Stimulated activated CD4-positive, alpha-beta T cell treated with anti-CD3 and anti-CD28 coated beads, Interleukin-2, amount 100 ng/mL, for 48 hours (primary cell): ENCODE measurements around the gene GRID1.

Experiments used
- DNase-seq, 2 donors: peaks; one replicate each; pipeline ENCODE4 v3.0.0-alpha.2; 2020

GRID1 gene

GRCh38 chr10:85655411-85655810, 711.2 kb downstream of the GRID1 start:
- no peak for DNase-seq

DNA sequence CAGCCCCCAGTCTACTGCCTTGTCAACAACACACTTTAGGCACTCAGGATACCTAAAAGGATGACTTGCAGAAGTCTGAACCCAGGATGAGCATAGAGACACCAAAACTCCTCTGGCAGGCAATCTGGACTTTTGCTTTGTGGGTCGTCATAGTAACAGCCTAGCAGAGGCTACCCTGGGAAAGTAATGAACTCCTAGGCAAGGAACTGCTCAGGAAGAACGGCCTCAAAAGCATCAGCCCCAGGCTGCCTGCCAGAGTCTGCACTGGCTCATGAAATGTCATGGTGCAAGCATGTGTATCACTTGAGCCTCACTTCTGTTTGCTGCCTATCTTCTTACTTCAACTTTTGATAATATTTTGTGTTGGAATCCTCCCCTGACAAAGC, 715.1 kb downstream of the GRID1 start:
- no peak for DNase-seq

- DNase-seq = no peak
Measured at GRCh38 chr10:85650791-85651496, 715.7 kb downstream of the GRID1 start.

DNA sequence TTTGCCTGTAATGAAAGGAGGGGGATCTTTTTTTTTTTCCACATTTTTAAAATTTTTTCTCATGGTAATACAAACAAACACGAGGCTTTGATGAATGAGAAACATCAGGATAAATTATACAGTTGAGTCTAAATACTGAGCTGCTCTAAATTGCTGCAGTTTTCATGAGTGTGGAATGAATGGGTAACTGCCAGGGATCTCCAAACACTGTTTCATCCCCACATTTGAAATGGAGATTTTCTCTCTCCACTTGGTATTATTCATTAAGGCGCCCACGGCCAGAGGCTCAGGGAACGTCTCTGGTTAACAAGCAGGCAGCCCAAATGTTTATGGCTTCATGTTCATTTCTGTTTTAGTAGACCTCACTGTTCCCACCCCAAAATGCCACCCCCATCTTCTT, 717.1 kb downstream of the GRID1 start:
- DNase-seq = no peak

DNA sequence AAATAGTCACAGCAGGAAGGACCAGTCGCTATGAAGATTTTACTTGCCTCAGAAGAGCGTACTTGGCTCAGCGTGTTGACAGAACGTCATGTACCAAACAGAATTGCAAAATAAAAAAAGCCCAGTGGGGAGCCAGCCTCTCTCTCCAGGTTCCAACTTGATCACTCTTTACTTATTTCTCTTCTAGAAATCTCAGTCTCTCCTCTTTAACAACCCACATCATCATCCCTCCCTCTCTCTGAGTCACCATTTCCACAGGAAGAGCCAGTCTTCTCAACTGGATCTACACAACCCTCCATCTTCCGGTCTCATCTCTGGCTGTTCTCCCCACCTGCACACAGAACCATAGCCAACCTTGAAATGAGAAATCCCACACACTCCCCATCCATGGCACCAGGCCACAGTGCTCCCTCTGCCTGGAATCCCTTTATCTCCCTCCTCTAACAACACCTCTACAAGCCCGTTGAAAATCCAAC, 718.3 kb downstream of the GRID1 start:
- no peak for DNase-seq

- no peak for DNase-seq
Measured at GRCh38 chr10:85647741-85648140, 718.9 kb downstream of the GRID1 start.

DNA sequence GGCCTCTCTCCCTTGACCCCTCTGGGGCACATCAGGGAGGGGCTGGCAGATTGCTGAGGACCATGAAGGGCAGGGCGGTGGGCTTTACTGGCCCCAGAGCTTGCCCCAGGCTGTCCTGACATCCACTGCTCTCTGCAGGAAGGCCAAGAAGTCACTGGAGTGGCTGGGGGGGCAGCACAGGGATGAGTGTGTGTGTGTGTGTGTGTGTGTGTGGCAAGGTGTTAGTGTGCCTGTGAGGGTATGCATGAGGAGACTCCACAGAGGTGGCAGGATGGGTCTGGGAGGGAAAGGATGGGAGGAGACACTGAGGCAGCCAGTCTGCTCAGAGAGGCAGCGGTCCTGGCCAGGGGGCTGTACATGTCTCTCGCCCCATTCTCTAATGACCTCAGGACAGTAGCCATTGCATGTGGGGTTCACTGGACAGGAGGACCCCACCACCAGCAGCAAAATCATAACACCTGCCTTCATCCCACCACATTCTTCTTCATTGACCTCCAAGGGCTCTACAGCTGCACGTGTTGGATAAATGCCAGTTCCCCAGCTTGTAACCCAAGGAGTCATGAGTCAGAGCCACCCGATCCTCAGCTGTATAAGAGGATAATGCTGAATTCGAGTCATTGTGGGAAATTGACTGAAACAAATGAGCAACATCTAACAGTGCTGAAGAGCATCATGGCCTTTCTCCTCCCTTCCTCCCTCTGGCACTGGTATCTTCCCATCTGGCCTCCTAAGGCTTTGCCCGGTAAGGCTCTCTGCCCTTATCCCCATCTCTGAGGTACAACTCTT, 720.5 kb downstream of the GRID1 start:
- no peak for DNase-seq

DNA sequence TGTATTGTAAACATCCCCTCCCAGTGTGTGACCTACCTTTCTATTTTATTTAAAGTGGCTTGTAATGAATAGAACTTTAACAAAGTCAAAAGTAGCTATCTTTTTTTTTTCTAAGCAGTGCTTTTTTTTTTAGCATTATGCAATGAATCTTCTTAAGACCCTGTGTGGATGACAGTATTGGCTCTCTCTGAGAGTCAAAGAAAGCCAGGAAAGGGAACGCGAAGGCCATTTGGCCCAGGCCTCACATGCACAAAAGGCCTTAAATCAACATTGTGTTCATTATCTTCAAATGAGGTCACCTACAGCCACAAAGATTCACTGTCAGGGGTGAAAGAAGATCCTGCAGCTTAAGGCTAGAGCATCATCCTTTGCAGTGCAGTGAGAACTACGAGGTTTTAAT, 721.5 kb downstream of the GRID1 start:
- DNase-seq = no peak

GRCh38 chr10:85643845-85644525, 722.6 kb downstream of the GRID1 start:
- DNase-seq = no peak

- no peak for DNase-seq
Measured at GRCh38 chr10:85643171-85643844, 723.3 kb downstream of the GRID1 start.

GRCh38 chr10:85642421-85643170, 724.0 kb downstream of the GRID1 start:
- no peak for DNase-seq

DNA sequence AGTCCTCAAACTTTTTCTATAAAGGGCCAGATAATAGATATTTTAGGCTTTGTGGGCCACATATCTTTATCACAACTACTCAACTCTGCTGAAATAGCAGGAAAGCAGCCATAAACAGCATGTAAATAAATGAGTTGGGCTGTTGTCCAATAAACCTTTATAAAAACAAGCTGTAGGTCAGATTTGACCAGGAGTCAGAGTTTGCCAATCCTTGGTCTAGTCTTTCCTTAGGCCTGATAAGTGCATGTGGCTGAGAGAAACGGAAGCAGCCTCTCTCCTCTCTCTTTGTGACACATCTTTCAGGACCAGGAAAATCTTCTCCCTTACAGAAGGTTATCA, 724.5 kb downstream of the GRID1 start:
- no peak for DNase-seq

DNA sequence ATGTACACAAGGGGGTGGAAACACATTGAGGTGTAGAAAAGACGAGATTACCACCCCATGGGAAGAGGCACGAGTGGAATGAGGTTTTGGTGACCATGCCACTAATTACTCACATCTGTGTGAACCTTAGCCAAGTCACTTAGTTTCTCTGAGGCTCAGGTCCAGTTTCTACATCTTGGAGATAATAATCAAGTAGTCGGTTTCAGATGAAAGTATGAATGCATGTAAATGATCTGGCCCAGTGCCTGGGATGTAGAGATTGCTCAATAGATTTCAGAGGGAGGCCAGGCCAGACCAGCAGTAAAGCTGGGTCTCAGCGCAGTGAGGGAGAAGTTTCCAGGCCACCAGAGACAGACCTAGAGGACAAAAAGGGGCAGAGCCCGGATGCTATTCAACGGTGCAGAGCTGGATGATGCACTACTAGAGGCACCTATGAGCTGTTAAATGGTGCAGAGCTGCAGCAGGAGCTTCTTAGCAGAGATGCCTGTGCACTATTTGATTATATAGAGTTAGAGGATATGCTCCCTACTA, 725.1 kb downstream of the GRID1 start:
- no peak for DNase-seq

- no peak for DNase-seq
Measured at GRCh38 chr10:85638797-85639196, 727.8 kb downstream of the GRID1 start.

DNA sequence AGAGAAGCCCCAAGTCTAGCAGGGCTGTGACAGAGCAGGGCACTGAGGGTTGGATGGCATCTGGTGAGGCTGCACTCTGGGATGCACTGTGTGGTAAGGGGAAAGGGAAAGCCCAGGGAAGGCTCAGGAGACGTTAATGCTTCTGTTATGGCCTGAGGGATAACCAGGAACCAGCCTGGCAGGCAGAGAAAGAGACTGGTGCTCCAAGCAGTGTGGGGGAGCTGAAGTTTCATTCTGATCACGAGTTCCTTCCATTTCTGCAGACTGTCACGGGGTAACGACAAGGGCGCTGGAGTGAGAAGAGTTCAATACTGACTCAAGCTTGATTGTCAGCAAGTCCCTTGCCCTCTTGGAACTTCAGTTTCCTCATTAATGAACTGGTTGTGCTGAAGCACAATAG, 730.9 kb downstream of the GRID1 start:
- no peak for DNase-seq

DNA sequence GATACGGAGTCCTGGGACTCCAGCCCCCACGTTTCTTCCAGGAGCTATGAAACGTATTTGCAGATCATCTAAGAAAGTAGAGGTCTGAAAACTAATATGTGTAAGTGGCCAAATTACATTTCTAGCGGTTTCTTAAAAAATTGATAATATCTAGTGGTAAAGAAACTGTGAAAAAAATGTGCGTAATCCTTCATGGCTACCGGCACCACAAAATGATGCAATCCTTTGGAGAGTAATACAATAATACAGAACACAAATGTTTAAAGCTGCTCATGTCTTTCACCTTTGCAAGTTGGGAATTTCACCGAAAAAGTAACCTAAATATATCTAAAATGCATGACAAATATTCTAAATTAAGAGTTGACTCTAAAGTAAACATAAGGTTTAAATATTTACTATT, 742.1 kb downstream of the GRID1 start:
- no peak for DNase-seq

GRCh38 chr10:85623758-85624157, 742.8 kb downstream of the GRID1 start:
- no peak for DNase-seq

DNA sequence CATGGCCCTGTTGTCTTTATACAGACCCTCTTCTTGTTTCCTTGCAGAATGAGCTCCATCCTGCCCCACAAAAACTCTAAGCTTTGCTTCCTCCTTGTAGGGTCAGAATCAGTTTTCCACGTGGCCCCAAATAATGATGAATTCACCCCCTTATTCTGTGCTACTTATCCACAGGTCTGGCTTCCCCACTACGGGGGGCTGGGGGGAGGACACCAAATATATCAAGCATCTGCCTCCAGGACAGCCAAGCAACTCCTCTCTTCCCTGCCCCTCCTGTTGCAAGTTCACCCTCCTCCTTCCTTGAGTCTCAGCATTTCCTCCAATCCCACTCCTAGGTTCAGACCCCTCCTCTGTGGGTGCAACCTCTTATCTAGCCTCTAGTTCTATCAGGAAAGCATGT, 743.3 kb downstream of the GRID1 start:
- no peak for DNase-seq

- no peak for DNase-seq
Measured at GRCh38 chr10:85622425-85622824, 744.2 kb downstream of the GRID1 start.

DNA sequence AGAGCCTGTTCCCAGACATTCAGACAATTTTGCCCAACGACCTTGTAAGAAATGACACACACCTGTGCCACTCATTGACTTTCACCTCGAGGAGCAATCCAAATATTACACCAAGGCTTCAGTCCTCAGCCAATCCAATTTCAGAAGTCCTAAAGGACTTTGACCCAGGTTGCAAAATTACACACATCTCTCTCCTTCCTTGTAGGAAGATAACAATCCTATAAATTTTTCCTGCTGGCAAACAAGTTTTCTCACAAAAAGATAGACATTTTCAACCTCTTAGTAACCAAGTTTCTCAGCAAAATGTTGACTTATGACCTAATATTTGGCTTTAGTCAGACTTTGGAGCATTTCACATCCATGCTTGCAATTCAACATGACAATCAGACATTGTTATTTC, 745.0 kb downstream of the GRID1 start:
- no peak for DNase-seq

DNA sequence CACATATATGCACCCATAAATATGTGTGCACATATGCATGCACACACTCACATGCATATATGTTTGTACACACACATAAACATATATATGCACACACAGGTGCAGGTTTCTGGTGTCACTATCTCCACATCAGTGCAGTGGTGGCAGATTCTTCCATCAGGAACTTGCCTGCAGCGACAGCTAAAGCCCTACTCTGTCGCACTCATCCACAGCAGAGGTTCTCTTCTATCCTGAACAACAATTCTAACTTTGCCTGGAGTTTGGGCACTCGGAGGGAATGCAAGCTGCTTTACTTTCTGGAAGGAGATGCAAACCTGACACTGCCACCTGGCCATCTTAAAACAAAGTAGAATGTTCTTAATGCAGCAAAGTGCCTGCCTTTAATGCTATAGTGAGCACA, 745.8 kb downstream of the GRID1 start:
- DNase-seq = no peak

DNA sequence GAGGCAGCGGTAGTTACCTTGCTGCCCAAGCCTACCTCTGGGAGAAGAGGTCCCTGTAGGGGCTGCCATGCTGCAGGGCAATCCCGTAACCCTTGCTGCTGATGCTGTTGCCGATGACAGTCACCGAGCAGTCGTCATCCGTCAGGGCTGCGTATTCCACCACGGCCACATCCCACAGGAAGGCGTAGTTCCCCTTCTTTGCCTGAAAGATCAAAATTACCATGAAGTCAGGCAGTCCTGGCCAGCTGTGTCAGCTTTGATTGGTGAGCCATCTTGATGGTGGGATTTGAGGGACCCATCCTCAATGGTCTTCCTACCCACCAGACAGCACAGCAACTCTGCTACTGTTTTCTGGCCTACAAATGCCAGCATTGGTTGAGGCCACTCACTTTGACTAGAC, 746.8 kb downstream of the GRID1 start:
- DNase-seq = no peak
